NCI-H1417 treated with DMSO at 0.1 percent for 48 hours (cell line): Measurements from ENCODE around the gene TAF8.

Experiments
- DNase-seq: peaks from one replicate; lab custom pipeline; 2025; lab: John Stamatoyannopoulos, UW

The TAF8 gene

DNA sequence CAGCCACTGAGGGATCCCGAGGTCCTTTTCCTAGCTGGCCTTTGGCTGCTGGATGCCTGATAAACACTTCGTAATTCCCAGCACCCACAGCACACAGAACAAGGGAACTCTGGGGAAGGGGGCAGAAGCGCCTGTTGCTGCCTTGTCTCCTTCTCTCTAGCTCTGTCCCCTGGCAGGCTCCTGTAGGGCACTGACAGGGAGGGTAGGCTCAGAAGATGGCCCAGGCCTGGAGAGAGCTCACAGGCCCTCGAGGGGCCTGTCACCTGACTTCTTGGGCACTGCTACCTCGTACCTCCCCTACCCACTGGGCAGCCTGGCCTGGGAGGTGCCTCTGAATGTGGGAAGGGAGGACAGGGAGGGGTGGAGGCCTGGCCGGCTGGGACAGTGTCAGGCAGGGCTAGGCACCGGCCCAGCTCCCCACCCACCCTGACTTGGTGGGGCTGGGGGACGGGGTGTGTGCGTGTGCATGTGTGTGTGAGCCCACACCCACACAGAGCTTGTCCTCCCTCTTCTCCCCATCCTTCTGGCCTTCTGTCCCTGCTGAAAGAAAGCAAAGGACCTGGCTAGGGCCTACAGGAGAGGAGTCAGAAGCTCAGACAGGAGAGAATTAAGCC is 74.0 kb downstream of the TAF8 start:
- DNase-seq = no peak

DNA sequence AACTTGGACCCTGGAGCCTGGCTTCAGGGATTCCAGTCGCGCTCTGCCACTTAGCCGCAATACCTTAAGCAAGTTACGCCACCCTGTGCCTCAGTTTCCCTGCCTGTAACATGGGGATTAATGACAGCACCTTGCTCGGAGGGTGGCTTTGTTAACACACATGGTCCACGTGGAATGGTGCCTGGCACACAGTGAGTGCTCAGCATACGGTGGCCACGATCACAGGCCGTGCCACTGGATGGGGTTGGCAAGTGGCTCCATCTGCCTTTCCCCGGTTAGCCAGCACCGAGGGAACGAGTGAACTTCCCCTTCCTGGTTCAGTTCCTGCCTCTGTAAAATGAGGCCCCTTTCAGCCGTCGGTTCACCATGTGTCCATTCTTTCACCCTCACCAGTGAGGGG is 74.9 kb downstream of the TAF8 start:
- DNase-seq = no peak

DNA sequence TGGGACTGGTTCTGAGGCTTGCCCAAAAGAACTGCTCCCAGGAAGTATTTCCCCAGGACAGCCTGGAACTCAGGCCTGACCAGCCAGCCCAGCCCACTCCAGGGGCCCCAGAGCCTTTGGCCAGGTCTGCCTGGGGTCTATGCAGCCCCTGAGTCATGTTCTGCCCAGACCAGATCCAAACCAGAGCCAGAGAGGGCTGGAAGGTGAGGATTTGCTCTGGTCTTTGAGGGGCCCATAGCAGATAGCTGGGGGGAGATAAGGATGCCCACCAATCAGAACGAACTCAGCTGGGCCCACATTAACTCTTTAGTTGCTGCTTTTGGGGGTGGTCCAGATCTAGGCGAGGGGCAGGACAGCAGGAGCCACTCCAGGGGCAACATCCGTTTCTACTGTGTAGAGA is 75.3 kb downstream of the TAF8 start:
- DNase-seq = no peak

DNA sequence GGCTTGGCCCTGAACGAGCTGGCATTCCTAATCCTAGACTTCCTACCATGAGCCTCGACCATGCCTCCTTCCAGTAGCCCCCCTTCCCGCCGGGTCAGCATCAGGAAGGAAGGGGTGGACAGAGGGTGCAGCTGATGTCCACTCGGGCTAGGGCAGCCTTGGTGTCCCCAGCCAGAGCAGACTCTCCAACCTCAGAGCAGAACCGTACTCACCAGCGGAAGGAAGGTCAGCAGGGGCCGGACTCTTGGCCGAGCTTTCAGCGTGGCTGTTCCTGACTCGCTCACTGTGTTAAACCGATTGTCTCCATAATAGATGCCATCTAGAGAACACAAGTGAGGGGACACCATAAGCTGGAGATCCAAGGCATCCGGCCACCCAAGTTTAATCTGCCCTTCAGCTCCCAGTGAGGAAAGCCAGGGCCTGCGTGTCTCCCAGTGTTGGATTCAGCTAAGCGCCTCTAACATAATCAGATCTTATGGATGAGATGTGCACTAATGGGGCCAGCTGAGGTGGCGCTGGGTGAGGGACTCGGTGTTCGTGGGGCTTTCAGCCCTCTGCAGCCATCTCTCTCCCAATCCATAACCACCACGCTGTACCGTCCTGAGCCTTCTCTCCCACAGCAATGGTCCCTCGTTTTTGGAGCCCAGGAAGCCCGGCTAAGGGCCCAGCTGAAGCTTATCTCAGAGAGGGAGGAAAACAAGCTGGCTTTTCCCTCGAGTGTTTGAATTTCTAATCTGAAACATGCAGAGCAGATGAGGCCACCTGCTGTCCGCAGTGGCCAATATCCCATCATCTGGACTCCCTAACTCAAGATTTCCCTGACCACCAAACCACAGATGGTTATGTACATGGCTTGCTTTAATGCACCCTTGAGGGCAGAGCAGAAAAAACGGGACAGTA is 78.4 kb downstream of the TAF8 start:
- DNase-seq = no peak

DNA sequence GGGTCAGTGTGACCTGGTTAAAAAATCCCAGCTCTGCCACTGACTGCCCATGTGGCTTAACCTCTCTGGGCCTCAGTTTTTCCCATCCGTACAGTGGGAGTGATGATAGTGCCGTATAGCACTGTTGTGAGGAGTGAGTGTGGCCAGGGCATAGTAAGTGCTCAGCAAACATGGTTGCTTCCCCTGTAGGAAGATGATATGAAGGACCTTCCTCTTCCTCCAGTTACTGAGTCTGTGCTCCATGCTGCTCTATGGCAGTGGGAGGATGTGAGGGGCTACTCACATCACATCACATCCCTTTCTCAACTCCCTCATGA is 79.0 kb downstream of the TAF8 start:
- no peak for DNase-seq

DNA sequence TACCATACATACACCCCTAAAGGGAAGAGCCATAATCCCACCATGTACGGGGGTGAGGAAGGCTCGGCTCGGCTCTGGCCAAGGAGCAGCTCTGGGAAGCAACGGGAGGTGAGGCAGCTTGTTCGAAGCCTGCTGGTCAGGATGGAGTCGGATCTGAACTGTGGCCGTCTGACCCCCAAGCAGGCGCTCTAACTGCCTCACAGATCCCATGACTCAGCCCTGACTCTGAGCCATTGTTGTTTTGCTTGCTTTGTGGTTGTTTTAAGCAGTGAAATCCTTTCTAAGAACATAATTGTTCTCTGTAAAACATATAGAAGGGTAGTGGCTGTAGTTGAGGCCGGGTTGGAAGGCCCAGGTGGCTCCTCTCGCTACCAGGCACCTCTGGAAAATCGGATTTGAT is 81.2 kb downstream of the TAF8 start:
- DNase-seq = no peak

DNA sequence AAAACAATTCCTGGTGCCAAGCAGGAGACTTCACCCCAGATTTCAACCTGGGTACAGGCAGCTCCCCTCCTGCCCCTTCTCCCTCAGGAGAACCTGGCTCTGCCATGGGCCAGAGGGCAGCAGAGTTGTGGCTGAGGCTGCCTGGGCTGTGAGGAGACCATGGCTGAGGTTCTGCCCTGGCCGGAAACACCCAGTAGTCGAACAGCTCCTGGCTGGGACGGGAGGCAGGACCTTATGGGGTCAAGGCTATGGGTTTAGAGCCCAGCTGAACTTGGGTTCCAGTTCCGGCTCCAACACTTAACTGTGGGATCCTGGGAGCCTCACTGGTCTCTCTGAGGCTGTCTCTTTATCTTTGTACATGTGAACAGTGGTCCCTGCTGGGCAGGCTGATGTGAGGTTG is 83.6 kb downstream of the TAF8 start:
- no peak for DNase-seq

DNA sequence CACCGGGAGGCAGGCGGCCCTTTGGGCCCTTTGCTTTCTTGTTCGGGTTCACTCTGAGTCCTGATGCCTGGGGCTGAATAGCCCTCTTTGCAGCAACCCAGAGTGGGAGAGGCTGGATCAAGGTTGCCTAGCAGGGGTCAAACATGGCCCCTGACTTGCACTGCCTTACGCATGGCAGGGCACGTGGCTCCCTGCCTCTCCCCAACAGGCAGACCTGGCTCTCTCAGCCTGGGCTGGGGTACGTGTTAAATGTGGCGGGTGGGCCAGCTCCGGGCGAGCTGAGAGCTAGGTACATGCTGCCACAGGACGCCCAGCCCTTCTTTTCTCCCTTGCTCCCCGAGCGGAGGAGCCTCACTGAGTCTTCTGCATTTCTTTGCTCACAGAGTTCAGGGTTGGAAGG is 84.8 kb downstream of the TAF8 start:
- DNase-seq = no peak

DNA sequence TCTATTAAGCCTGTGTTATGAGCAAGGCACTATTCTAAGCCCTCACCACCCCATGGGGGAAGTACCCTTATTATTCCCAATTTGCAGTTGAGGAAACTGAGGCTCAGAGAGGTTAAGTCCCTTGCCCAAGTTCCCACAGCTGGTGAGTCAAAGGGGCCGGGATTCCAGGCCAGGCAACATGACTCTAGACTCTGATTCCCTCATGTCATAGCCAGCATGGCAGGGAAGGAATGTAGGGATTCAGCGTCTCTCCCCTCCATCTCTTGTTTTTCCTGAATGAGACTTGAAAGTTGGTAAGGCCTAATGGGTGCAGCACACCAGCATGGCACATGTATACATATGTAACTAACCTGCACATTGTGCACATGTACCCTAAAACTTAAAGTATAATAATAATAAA is 85.4 kb downstream of the TAF8 start:
- DNase-seq = no peak

DNA sequence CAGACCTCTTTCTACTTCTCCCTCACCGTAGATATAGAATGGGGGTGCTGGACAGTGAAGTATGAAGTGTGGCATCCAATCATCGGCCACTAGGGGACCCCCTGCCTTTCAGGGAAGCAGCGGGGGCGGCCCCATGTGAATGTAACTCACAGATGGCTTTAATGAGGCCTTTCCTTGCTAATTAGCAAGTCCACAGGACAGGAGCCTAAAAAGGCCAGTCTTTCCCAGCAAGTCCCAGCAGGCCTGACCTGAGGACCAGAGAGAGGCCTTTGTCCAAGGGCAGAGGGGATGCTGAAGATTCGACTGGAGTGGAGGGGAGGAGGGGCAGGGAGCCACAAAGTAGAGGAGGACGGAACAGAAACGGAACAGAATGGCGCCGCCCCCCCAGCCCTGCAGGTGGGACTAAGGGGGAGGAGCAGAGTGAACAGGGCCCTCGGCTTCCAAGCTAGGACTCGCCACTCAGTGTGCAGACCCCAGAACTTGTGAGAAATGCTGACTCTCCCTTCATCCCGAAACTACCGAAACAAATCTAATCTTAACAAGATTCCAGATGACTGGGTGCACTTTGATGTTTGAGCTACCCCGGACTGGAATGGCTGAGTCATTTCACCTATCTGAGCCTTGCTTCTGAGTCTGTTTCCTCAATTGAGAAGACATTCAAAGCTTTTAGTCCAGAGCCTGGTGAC is 86.3 kb downstream of the TAF8 start:
- DNase-seq = no peak
